GM21619 (cell line): ENCODE measurements around the gene DRC7.
A peak's percentile ranks its signal among the peaks of the same experiment; 100 is the strongest.

Experiments used
- ATAC-seq: cut with Tn5 transposase; IDR thresholded peaks from one replicate; pipeline ENCODE4 v1.9.1; 2021; ENCODE audit not compliant: unreplicated experiment

The DRC7 gene

DNA sequence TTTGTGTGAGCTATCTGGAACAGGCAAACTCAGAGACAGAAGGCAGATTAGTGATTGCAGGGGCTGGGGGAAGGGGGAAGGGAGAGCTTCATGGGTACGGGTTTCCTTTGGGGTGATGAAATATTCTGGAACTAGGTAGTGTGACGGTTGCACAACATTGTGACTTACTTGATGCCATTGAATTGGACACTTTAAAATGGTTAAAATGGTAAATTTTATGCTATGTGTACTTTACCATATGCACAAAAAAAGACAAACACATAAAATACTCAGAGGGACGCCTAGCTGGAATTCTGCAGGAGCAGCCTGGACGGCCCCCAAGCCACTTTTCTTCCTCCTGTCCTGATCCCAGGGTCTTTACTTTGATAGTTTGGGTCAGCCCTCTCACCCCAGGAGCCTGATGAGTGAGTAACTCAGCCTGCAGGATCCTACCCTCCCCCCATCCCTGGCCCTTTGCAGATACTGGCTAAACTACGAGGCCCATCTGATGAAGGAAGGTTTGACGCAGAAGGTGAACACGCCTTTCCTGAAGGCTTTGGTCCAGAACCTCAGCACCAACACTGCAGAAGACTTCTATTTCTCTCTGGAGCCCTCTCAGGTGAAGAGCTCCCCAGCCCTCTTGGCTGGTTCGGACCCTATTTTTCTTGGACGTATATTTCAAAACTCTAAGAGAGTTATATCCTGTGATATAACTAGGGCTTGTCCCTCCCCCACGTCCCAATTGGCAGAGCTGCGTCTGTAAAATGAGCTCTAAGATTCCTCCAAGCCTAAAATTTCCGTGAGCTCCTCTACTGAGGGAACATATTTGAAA is 18.7 kb upstream of the DRC7 start:
- no peak for ATAC-seq

DNA sequence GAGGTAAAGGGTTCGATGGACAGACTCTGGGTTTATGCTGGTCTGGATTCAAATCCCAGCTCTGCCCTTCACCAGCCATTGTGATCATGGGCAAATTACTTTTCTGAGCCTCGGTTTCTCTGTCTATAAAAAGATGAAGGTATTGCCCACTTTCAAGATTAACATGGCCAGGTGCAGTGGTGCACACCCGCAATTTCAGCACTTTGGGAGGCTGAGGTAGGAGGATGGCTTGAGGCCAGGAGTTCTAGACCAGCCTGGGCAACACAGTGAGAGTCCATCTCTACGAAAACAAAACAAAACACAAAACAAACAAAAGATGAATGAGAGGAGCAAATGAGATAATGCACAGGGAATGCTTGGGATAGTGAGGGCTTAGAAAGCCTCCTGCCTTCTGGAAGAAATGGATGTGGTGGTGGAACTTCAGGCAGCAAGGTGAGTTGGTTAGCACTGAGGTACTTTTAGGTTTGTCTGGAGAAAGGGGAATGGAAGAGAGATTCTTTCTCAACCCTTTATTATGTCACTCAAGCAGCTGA is 18.0 kb upstream of the DRC7 start:
- ATAC-seq = no peak

- no peak for ATAC-seq
Observed at GRCh38 chr16:57677622-57678369, 16.8 kb upstream of the DRC7 start.

DNA sequence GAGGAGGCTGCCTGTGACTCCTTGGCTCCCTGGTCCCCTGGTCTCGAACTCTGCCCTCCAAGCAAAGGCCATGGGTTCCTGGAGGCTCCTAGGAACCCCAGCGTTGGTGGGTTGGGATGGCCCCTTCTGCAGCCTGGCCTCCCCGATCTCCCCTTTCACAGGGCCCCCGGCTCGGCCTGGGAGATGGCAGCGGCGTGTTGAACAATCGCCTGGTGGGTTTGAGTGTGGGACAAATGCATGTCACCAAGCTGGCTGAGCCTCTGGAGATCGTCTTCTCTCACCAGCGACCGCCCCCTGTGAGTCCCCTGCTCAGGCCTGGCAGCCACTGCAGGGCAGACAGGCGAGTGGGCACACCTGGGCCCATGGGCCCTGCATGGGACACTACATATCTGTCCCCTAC is 15.6 kb upstream of the DRC7 start:
- no peak for ATAC-seq

DNA sequence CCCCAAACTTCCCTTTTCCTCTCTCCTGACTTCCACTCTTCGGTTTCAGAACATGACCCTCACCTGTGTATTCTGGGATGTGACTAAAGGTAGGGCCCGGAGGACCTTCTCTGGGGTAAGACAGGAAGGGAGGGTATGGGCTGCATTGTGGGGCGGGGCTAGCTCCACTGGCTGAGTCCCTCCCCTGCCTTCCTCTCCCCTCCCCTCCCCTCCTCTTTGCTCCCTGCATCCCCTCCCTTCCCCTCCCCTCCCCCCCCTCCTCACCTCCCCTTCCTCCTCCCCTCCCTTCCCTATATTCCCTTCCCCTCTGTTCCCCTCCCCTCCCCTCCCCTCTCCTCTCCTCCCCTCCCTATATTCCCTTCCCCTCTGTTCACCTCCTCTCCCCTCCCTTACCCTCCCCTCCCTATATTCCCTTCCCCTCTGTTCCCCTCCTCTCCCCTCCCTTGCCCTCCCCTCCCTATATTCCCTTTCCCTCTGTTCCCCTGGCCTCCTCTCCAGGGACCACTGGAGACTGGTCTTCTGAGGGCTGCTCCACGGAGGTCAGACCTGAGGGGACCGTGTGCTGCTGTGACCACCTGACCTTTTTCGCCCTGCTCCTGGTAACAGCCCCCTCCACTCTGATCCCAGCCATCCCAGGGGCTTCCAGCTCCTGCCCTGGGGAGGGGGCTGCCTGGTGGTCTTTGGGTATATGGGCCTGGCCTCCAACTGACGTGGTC is 14.7 kb upstream of the DRC7 start:
- ATAC-seq = no peak

GRCh38 chr16:57680842-57681375 is 13.7 kb upstream of the DRC7 start:
- no peak for ATAC-seq

DNA sequence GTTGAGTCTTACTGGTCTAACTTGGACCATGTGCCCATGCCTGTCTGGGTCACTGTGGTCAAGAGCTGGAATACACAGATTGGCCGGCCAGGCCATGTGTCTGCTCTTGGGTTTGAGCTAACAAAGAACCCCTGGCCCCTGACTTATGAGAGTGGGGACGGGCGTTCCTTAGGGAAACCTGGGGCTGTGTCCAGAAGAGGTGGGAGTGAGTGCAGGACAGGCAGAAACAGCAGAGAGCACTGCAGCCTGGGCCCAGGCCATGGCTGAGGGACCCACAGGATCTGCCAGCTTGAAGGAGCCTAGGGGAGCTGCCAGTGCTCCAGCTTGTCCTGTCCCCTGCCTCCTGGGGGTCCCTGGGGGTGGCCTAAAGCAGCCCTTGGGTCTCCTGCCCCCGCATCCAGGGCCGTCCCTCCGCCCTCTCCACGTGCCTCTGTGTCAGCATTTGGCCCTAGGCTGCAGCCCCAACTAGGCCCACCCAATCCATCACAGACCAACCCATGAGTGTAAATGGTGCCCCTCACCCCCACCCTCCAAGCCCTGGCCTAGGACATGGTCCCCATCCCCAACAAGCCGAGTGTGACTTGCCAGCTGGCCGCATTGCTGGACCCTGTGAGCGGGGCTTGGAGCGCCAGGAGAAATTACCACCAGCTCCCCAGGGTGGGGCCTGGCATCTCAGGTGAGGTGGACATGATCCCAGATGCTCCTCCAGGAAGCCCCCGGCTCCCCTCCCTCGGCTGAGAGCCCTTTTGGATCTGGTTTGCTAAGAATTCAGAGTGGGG is 12.5 kb upstream of the DRC7 start:
- no peak for ATAC-seq

- no peak for ATAC-seq
Observed at GRCh38 chr16:57682809-57683635, 11.6 kb upstream of the DRC7 start.

- no peak for ATAC-seq
Observed at GRCh38 chr16:57683636-57684545, 10.7 kb upstream of the DRC7 start.

DNA sequence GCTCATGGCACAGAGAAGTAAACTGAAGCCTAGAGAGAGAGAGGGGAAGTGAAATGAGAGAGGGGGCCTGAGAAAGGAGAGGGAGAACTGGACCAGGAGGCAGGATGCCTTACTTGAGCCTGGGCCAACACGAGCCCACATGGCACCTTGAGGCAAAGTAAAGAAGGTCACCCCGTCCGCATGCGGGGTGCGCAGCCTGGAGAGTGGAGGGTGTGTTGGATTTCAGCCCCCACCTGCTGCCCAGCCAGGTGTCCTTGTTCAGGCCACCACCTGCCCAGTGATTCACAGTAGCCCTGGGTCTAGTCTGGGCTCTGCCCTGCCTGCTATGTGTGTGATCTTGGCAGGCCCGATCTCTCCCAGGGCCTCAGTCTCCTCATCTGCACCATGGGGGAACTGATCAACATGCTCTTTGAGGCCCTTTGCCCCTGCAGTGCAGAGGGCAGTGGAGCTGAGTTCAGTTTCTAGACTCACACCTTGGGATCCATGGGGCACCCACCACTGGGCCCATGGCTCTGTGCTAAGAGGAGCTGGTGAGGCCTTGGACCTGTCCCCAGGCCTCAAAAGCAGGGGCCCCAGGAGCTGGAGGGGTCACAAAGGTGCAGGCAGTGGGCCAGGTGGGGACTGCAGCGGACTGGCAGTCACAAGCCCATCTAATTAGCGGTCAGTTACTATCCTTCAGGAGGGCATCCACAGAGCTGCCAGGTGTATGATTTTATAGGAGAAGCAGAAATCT is 9.8 kb upstream of the DRC7 start:
- no peak for ATAC-seq

- ATAC-seq = no peak
Observed at GRCh38 chr16:57685633-57686032, 9.0 kb upstream of the DRC7 start.

DNA sequence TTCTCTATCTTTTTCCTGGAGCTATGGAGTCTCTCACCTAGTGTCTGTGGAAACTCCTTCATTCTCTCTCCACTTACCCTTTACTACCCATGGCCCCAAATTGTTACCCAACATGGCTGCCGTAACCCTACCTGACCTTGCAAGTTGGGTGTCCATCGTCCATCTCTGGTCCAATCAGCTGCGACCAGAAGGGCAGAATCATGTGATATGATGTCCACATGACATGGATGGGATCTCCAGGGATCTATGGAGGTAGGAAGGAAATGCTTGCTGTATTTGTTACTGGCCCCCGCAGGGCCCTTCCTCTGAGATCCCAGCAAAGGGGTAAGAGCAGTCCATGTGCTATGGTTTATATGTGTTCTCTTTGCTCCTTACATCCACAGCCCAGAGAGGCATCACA is 8.0 kb upstream of the DRC7 start:
- no peak for ATAC-seq

DNA sequence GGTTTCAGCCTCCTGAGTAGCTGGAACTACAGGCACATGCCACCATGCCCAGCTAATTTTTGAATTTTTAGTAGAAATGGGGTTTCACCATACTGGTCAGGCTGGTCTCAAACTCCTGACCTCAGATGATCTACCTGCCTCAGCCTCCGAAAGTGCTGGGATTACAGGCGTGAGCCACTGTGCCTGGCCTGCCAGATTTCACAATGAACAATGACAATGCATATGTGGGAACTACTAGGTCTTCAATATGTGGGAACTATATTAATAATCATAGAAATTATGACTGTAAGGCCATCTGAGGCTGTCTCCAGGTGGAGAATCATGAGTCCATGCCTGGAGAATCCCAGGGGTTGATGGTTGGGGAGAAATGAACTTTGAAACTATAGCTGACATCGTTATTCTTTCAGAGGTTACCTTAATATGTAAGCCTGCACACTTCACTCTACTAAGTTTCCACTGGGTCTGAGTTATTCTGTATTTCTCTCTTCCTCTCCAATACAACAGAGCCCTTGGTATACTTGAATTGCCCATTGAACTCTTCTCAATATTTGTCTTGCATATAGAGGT is 7.2 kb upstream of the DRC7 start:
- ATAC-seq = no peak

DNA sequence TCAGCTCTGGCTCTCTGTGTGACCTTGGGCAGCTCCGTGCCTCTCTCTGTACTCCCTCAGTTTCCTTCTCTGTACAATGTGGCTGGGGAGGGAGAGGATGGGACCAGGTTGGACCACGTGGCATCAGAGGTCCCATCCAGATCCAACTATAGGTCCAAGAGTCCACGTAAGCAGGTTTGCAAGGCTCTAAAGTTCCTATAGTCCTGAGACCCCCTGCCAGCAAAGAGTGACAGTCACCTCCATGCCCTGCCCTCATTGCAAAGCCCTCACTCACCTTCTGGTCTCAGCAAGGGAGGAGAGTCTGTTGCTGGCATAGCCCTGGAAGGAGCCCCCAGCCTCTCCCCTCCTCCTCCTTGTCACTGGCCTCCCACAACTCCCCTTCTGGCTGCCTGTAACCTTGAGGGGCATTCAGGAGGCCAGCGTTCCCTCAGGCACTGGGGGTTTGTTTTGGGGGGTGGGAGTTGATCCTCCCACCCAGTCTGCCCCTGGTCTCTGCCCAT is 6.1 kb upstream of the DRC7 start:
- ATAC-seq = no peak

- no peak for ATAC-seq
Observed at GRCh38 chr16:57688987-57689761, 5.4 kb upstream of the DRC7 start.

DNA sequence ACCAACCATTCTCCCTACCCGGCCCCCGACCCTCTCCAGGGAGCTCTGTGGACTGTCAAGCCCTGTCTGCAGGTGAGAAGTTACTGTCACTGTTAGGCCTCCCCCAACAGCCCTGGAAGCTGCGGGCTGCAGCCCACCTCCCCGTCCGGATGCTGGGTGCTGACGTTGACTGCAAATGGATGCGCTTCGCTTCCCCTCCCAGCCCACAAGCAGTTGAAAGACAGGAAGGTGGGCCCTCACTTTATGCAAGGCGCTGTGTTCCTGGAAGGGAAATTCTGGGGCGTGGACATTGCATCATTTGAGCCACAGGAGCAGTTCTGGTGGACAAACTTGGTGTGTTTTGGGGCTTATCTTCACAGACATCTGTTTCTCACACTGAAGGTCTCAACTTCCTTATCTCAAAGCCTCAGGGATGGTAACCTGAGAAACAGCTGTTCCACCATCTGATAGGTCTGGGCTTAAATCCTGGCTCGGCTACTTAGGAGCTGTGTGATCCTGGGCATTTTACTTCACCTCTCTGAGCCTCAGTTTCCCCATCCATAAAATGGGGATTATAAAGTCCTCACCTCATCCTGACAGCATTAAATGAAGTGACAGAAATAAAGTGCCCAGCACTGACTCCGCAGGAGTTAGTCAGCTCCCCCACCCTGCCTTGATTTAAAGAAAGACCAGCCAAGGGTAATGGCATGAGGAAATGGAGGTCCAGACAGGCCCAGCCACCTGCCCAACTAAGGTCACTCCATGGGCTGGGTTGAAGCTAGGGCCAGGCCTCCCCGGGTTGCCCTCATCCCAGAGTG is 4.6 kb upstream of the DRC7 start:
- ATAC-seq = peak; percentile 75
